Endothelial cell of umbilical vein (primary cell): ENCODE measurements around the gene SLC7A11. TPM values are rescaled to one million over a fixed set of nuclear protein-coding genes. Genes with fewer than 3 reads are reported as not detected.

Experiments used
- BruUV-seq: library from RNA; stranded (reverse); fragments of 400-500 nt; replicated peaks from 2 replicates; lab custom pipeline; 2021; lab: Mats Ljungman, UMichigan
- CTCF ChIA-PET: fragments of 300-600, 350-600 bp; sonication (Branson Sonifier 250); formaldehyde crosslinking; loops from one replicate; lab custom pipeline; 2021; ENCODE audit warnings: antibody characterized with exemption, inconsistent platforms; lab: Charles Lee
- POLR2A ChIA-PET: fragments of 300-600, 350-600 bp; sonication (Branson Sonifier 250); formaldehyde crosslinking; loops from one replicate; lab custom pipeline; 2021; ENCODE audit warnings: antibody characterized with exemption, inconsistent platforms; lab: Charles Lee
- DNase-seq: peaks from one replicate; pipeline ENCODE4 v3.0.0-alpha.2; 2011; ENCODE audit warnings: low read depth, low spot score
- FAIRE-seq: peaks from 2 replicates; lab custom pipeline; 2011; peaks lifted over from hg19 to GRCh38; lab: Jason Lieb, UNC
- H2AFZ ChIP-seq: 2 replicates; pipeline ENCODE4 v1.6.0; 2012; ENCODE audit warnings: low read depth, low read length, control low read depth, inconsistent platforms
- H3K27ac ChIP-seq: 2 replicates; pipeline ENCODE4 v1.5.1; 2011; ENCODE audit warnings: low read depth, mild to moderate bottlenecking, control low read depth, low read length, moderate library complexity; ENCODE audit not compliant: insufficient read depth
- H3K27me3 ChIP-seq, 2 experiments: 2 replicates each; pipeline versions ENCODE4 v1.6.0 to v1.6.1; 2011; ENCODE audit warnings: low read length in 2 of 2, mixed read lengths in 1 of 2; ENCODE audit not compliant: control insufficient read depth in 2 of 2, insufficient read depth in 2 of 2
- H3K36me3 ChIP-seq, 2 experiments: 2 replicates in 1 of 2; 3 replicates in 1 of 2; pipeline ENCODE4 v1.5.1; 2011; ENCODE audit warnings: low read length in 2 of 2, mild to moderate bottlenecking in 1 of 2, moderate library complexity in 1 of 2; ENCODE audit not compliant: control insufficient read depth in 2 of 2, insufficient read depth in 2 of 2; ENCODE audit errors: extremely low read depth in 1 of 2
- H3K4me1 ChIP-seq: 3 replicates; pipeline ENCODE4 v1.5.1; 2011; ENCODE audit warnings: mild to moderate bottlenecking, low read length; ENCODE audit not compliant: control insufficient read depth, insufficient read depth; ENCODE audit errors: extremely low read depth
- H3K4me2 ChIP-seq: 2 replicates; pipeline ENCODE4 v1.6.1; 2011; ENCODE audit warnings: low read length, control low read depth, mixed read lengths; ENCODE audit not compliant: insufficient read depth
- H3K4me3 ChIP-seq, 3 experiments: fragments of 200-600 bp in 1 of 3; sonication (generic), shearing (Covaris generic) in 1 of 3; replicated peaks in 1 of 3; 2 replicates each; pipeline ENCODE4 v1.5.1; 2011 to 2016; ENCODE audit warnings: control low read depth in 3 of 3, low read length in 3 of 3, mild to moderate bottlenecking in 2 of 3, inconsistent platforms in 1 of 3, low read depth in 1 of 3, moderate library complexity in 1 of 3; ENCODE audit not compliant: insufficient read depth in 1 of 3
- H3K79me2 ChIP-seq: 2 replicates; pipeline ENCODE4 v1.6.0; 2012; ENCODE audit warnings: low read length, inconsistent platforms; ENCODE audit not compliant: control insufficient read depth, insufficient read depth
- H3K9ac ChIP-seq: replicated peaks from 2 replicates; pipeline ENCODE3; 2011; ENCODE audit warnings: low read length, control low read depth; ENCODE audit not compliant: insufficient read depth; ENCODE audit errors: extremely low read depth
- H3K9me1 ChIP-seq: replicated peaks from 3 replicates; pipeline ENCODE4 v1.6.0; 2011; ENCODE audit warnings: mild to moderate bottlenecking, low read length; ENCODE audit not compliant: control insufficient read depth, insufficient read depth; ENCODE audit errors: extremely low read depth
- H3K9me3 ChIP-seq: replicated peaks from 2 replicates; pipeline ENCODE4 v1.5.1; 2012; ENCODE audit warnings: low read length, inconsistent platforms; ENCODE audit not compliant: control insufficient read depth, insufficient read depth
- H4K20me1 ChIP-seq: replicated peaks from 2 replicates; pipeline ENCODE3; 2011; ENCODE audit warnings: mild to moderate bottlenecking, low read length; ENCODE audit not compliant: control insufficient read depth, insufficient read depth; ENCODE audit errors: extremely low read depth
- FOS ChIP-seq: IDR thresholded peaks from 2 replicates; pipeline ENCODE4 v1.6.1; 2011; ENCODE audit warnings: mild to moderate bottlenecking, low read length, moderate library complexity, borderline replicate concordance; ENCODE audit not compliant: insufficient read depth
- GATA2 ChIP-seq: IDR thresholded peaks from 2 replicates; pipeline ENCODE4 v1.7.0; 2011; ENCODE audit warnings: low read depth, mild to moderate bottlenecking, moderate library complexity, mixed read lengths, low read length; ENCODE audit not compliant: insufficient read length, insufficient read depth
- JUN ChIP-seq: IDR thresholded peaks from 2 replicates; pipeline ENCODE4 v1.6.1; 2011; ENCODE audit warnings: borderline replicate concordance, low read depth; ENCODE audit not compliant: insufficient read length, insufficient read depth
- POLR2A ChIP-seq: IDR thresholded peaks from 2 replicates; pipeline ENCODE4 v1.6.1; 2012; ENCODE audit warnings: low read depth, mild to moderate bottlenecking, control low read depth, low read length
- POLR2AphosphoS5 ChIP-seq: IDR thresholded peaks from 2 replicates; pipeline ENCODE4 v1.6.1; 2012; ENCODE audit warnings: low read depth, mild to moderate bottlenecking, control low read depth, low read length, moderate library complexity; ENCODE audit not compliant: insufficient read depth
- dilution Hi-C: fragments of 300-500 bp; cut with MboI; formaldehyde crosslinking; loops from one replicate; pipeline ENCODE4 v1.15.0; 2019; ENCODE audit warnings: low sequenced_read_pairs; ENCODE audit not compliant: extremely low pct_ligation_motif_present
- intact Hi-C: fragments of 100-400 bp; cut with micrococcal nuclease; formaldehyde crosslinking; loops from one replicate; pipeline ENCODE4 v1.10.0; 2022
- polyA plus RNA-seq, 4 experiments: library from polyadenylated mRNA; depleted of rRNA in 3 of 4; stranded (reverse) in 3 of 4; unstranded in 1 of 4; fragments of >200 nt; gene quantifications; 2 replicates each; pipeline versions ENCODE4 v1.2.1 to v1.2.3, GENCODE V29; 2011 to 2012; ENCODE audit warnings: missing spikeins in 1 of 4
- total RNA-seq: library from RNA; stranded (reverse); gene quantifications from 2 replicates; pipeline ENCODE4 v1.2.3, GENCODE V29; 2021
- TF ChIP-seq, protein P1 (sequence below): IDR thresholded peaks from 2 replicates; pipeline ENCODE4 v1.6.1; 2011; ENCODE audit not compliant: insufficient read depth, insufficient read length
- TF ChIP-seq, protein P2 (sequence below), 2 donors: IDR thresholded peaks; 1 replicate in 1 of 2; 2 replicates in 1 of 2; pipeline ENCODE4 v1.5.1; 2011; ENCODE audit warnings: low read length in 2 of 2, mild to moderate bottlenecking in 2 of 2, moderate library complexity in 2 of 2, control low read depth in 1 of 2, inconsistent platforms in 1 of 2, low read depth in 1 of 2; ENCODE audit not compliant: insufficient read depth in 1 of 2; ENCODE audit errors: extremely low read depth in 1 of 2

The SLC7A11 gene
- total and polyA plus RNA-seq, 2 donors (not counting 3 experiments of a cell fraction or from before 2014, with no cell fraction given), result 28.4 to 82.7 TPM

DNA sequence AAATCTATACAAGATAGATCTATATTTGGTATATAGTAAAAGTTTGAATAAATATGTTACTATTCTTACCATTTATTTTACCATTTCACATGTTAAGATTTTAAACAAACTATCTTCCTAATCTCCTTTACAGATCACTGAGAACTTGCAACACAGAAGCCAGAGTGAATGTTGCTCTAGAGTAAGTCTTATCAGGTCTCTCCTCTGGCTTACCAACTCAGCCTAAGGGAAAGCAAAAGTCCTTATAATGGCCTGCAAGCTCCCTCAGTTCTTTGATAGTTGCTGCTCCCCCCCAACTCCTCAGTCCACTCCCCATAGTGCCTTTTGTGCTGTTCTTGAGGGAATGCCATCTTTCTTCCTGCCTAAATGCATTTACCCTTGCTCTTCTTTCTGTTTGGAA is 25.7 kb upstream of the SLC7A11 start:
- DNase-seq, result no peak
- Histone ChIP-seq H3K36me3 (no peaks in the 10 kb centered on the region), H4K20me1 (no peaks in the 10 kb centered on the region), H2AFZ (no peak overlapping the region), H3K4me1 (no peaks in the 10 kb centered on the region), H3K9ac (no peak overlapping the region), H3K27me3 (no peaks in the 10 kb centered on the region), H3K4me2 (no peak overlapping the region), H3K9me1 (no peaks in the 10 kb centered on the region), H3K79me2 (no peaks in the 10 kb centered on the region), H3K9me3 (no peaks in the 10 kb centered on the region), H3K4me3 (no peak overlapping the region), H3K27ac (no peak overlapping the region)
- TF ChIP-seq POLR2A, result no peak
- no peak for TF ChIP-seq FOS
- TF ChIP-seq POLR2AphosphoS5, result no peak
- no peak for TF ChIP-seq GATA2
- TF ChIP-seq, protein P1, sequence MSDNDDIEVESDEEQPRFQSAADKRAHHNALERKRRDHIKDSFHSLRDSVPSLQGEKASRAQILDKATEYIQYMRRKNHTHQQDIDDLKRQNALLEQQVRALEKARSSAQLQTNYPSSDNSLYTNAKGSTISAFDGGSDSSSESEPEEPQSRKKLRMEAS, result no peak
- TF ChIP-seq JUN, result no peak
- TF ChIP-seq, protein P2, sequence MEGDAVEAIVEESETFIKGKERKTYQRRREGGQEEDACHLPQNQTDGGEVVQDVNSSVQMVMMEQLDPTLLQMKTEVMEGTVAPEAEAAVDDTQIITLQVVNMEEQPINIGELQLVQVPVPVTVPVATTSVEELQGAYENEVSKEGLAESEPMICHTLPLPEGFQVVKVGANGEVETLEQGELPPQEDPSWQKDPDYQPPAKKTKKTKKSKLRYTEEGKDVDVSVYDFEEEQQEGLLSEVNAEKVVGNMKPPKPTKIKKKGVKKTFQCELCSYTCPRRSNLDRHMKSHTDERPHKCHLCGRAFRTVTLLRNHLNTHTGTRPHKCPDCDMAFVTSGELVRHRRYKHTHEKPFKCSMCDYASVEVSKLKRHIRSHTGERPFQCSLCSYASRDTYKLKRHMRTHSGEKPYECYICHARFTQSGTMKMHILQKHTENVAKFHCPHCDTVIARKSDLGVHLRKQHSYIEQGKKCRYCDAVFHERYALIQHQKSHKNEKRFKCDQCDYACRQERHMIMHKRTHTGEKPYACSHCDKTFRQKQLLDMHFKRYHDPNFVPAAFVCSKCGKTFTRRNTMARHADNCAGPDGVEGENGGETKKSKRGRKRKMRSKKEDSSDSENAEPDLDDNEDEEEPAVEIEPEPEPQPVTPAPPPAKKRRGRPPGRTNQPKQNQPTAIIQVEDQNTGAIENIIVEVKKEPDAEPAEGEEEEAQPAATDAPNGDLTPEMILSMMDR (IDR thresholded peaks at IDR 0.05; ENCODE audit: extremely low read depth in 1 of 2, insufficient read depth in 1 of 2, low read depth in 1 of 2, low read length in 2 of 2), result no peak
- ChIA-PET POLR2A (no interaction called here), CTCF (no interaction called here)
- dilution Hi-C loops (no loop called here), intact Hi-C loops (no loop called here)
- BruUV-seq, result no TSS peak
- FAIRE-seq, result no peak
